ENCODE data around the gene VSTM4.

Gene VSTM4

GRCh38 chr10:49000437-49001398 is 114.6 kb downstream of the VSTM4 start:
- DNase-seq, result no peak

GRCh38 chr10:48999346-48999745 is 116.0 kb downstream of the VSTM4 start:
- no peak for DNase-seq

- DNase-seq, result no peak
Observed at GRCh38 chr10:48996329-48996728, 119.0 kb downstream of the VSTM4 start.

- DNase-seq, result no peak
Observed at GRCh38 chr10:48993627-48994026, 121.7 kb downstream of the VSTM4 start.

GRCh38 chr10:48990226-48990625 is 125.1 kb downstream of the VSTM4 start:
- no peak for DNase-seq

GRCh38 chr10:48985621-48986158 is 129.6 kb downstream of the VSTM4 start:
- no peak for DNase-seq

- no peak for DNase-seq
Observed at GRCh38 chr10:48983648-48984351, 131.5 kb downstream of the VSTM4 start.

- DNase-seq, result no peak
Observed at GRCh38 chr10:48982584-48982983, 132.7 kb downstream of the VSTM4 start.

GRCh38 chr10:48981310-48981907 is 133.9 kb downstream of the VSTM4 start:
- DNase-seq, result no peak

GRCh38 chr10:48978318-48978717 is 137.0 kb downstream of the VSTM4 start:
- no peak for DNase-seq

GRCh38 chr10:48976196-48976595 is 139.1 kb downstream of the VSTM4 start:
- DNase-seq, result no peak

- DNase-seq, result no peak
Observed at GRCh38 chr10:48974510-48975156, 140.7 kb downstream of the VSTM4 start.

- DNase-seq, result no peak
Observed at GRCh38 chr10:48973065-48973464, 142.3 kb downstream of the VSTM4 start.

GRCh38 chr10:48970654-48971053 is 144.7 kb downstream of the VSTM4 start:
- DNase-seq, result no peak

GRCh38 chr10:48970046-48970445 is 145.3 kb downstream of the VSTM4 start:
- DNase-seq, result no peak

- DNase-seq, result no peak
Observed at GRCh38 chr10:48968036-48968435, 147.3 kb downstream of the VSTM4 start.

GRCh38 chr10:48965460-48965859 is 149.9 kb downstream of the VSTM4 start:
- DNase-seq, result no peak

Measured in NCI-H187 (cell line).